HG03575 (cell line): ENCODE data around the gene FOXK2.

Experiments
- ATAC-seq: cut with Tn5 transposase; IDR thresholded peaks from one replicate; pipeline ENCODE4 v1.9.1; 2021; ENCODE audit not compliant: unreplicated experiment, insufficient number of reproducible peaks, low FRiP score; ENCODE audit errors: extremely low read depth

Gene FOXK2

GRCh38 chr17:82648742-82649331, 129.3 kb downstream of the FOXK2 start:
- no peak for ATAC-seq

DNA sequence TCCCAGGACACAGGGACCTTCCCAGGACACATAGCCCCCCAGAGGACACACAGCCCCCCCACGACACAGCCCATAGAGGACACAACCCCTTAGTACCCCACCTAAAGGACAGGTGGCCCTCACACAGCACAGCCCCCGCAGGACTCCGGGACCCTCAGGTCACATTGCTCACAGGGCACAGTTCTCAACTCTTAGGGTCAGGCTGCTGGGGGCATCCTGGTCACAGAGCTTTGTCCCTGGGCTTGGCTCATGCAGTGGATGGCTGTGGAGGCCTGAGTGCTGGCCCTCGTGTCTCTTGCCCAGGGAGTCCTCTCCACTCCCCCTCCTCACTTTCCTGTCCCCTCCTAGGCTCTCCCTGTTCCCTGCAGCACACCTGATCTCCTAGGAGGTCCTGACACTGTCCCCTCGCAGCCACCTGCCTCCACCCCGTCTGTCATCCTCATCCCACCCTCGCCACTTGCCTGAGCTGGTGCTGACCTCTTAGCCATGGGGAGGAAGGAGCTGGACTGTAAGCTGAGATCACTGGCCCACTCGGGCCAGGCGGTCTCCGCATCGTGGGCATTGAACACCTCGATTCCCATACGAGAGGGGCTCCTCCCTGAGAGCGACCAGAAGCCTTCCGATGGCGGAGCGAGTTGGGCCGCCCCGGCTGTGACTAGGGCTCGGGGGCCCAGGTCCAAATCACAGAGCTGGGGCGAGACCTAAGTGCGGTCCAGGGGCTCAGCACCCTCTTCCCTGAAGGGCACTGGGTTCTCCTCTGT, 130.1 kb downstream of the FOXK2 start:
- no peak for ATAC-seq

DNA sequence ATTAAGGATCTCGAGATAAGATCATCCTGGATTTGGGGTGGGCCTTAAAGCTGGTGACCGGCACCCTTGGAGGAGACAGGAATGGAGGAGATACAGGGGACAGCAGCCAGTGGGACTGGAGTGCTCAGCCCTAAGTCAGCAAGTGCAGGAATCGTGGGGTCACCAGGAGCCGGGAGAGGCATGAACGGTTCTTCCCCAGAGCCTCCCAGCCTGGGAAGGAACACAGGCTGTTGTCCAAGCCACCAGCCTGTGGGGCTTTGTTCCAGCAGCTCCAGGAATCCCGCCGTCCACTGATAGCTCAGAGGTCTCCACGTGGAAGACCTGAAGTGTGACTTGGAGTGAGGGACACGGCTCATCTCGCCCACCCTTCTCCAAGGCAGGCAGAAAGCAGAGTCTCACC, 131.2 kb downstream of the FOXK2 start:
- no peak for ATAC-seq

DNA sequence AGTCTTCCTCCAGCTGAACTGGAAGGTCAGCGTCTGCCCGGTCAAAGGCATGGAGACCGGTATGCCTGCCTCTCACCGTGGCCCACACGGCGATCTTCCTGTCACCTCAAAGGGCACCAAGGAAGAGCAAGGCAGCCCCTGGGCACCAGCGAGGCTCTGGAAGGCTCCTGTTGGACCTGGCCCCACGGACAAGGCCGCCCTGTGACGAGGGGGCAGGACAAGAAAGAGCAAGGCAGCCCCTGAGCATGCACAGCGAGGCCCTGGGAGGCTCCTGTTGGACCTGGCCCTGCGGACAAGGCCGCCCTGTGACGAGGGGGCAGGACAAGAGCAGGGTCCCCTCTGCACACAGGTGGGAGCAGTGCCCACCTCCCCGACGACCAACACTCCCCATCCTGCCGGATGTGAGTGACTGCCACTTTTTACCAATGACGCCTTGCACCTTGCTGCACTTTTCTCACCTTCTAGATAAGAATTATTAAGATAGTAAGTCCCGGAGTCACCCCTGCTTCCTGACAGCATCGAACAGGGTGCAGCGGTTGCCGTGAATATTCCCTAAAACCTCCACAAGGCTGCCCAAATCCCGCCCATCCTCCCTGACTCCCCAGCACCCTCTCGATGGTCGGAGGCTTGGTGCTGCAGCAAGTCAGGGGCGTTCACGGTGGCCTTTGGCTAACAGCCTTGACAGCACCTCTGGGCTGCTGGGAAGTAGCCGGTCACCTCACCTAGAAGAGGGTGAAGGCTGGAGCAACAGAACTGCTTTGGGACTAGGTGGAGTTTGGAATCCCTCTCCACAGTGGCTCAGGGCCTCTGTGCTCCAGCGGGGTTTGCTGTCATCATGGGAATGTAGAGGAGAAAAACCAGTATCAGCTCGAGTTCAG, 134.4 kb downstream of the FOXK2 start:
- no peak for ATAC-seq
